CD14-positive monocyte (primary cell): Measurements from ENCODE around the gene SLC38A3. TPM values are rescaled to one million over a fixed set of nuclear protein-coding genes. Genes with fewer than 3 reads are reported as not detected.

Experiments
- DNase-seq, 3 donors: peaks; one replicate each; pipeline ENCODE4 v3.0.0-alpha.2; 2011 to 2022
- H2AFZ ChIP-seq: 2 replicates; pipeline ENCODE4 v1.6.0; 2012; ENCODE audit warnings: mild to moderate bottlenecking, low read depth, low read length, inconsistent platforms; ENCODE audit not compliant: insufficient read depth, poor library complexity, severe bottlenecking
- H3K27ac ChIP-seq, 2 donors: 1 replicate in 1 of 2; 2 replicates in 1 of 2; pipeline ENCODE4 v1.5.1; 2012 to 2013; ENCODE audit warnings: low read length in 2 of 2, control low read depth in 1 of 2, inconsistent platforms in 1 of 2, low read depth in 1 of 2, mild to moderate bottlenecking in 1 of 2
- H3K27me3 ChIP-seq, 2 donors: one replicate each; pipeline versions ENCODE4 v1.6.0 to v1.6.1; 2011 to 2013; ENCODE audit warnings: low read length in 2 of 2; ENCODE audit not compliant: control insufficient read depth in 2 of 2, insufficient read depth in 2 of 2
- H3K36me3 ChIP-seq, 2 donors: replicated peaks in 1 of 2; 1 replicate in 1 of 2; 2 replicates in 1 of 2; pipeline versions ENCODE4 v1.5.1 to v1.6.1; 2012 to 2013; ENCODE audit warnings: low read length in 2 of 2, control low read depth in 1 of 2, inconsistent platforms in 1 of 2, mild to moderate bottlenecking in 1 of 2; ENCODE audit not compliant: insufficient read depth in 2 of 2, control insufficient read depth in 1 of 2
- H3K4me1 ChIP-seq, 2 donors: 1 replicate in 1 of 2; 2 replicates in 1 of 2; pipeline versions ENCODE4 v1.5.1 to v1.6.1; 2012 to 2013; ENCODE audit warnings: low read length in 2 of 2, control low read depth in 1 of 2, inconsistent platforms in 1 of 2, mild to moderate bottlenecking in 1 of 2, moderate library complexity in 1 of 2; ENCODE audit not compliant: insufficient read depth in 2 of 2, control insufficient read depth in 1 of 2
- H3K4me2 ChIP-seq: replicated peaks from 2 replicates; pipeline ENCODE3; 2012; ENCODE audit warnings: low read length, moderate library complexity, mild to moderate bottlenecking; ENCODE audit not compliant: poor library complexity, severe bottlenecking; ENCODE audit errors: extremely low read depth
- H3K4me3 ChIP-seq, 3 experiments: fragments of 200-600 bp in 1 of 3; sonication (generic) in 1 of 3; replicated peaks in 1 of 3; 1 replicate in 2 of 3; 2 replicates in 1 of 3; pipeline ENCODE4 v1.5.1; 2011 to 2013; ENCODE audit warnings: low read length in 3 of 3, mild to moderate bottlenecking in 3 of 3, control low read depth in 2 of 3, low read depth in 2 of 3, inconsistent platforms in 1 of 3, moderate library complexity in 1 of 3
- H3K79me2 ChIP-seq: 2 replicates; pipeline ENCODE4 v1.6.0; 2012; ENCODE audit warnings: mild to moderate bottlenecking, control low read depth, inconsistent platforms, low read length, moderate library complexity; ENCODE audit not compliant: insufficient read depth
- H3K9ac ChIP-seq: 2 replicates; pipeline ENCODE4 v1.6.0; 2017; ENCODE audit warnings: low read length, mild to moderate bottlenecking; ENCODE audit not compliant: insufficient read depth, poor library complexity, severe bottlenecking
- H3K9me3 ChIP-seq, 2 donors: replicated peaks in 1 of 2; 1 replicate in 1 of 2; 2 replicates in 1 of 2; pipeline versions ENCODE4 v1.5.1 to v1.6.1; 2012 to 2013; ENCODE audit warnings: low read length in 2 of 2, control low read depth in 1 of 2; ENCODE audit not compliant: control insufficient read depth in 1 of 2, insufficient read depth in 1 of 2
- H4K20me1 ChIP-seq: 2 replicates; pipeline ENCODE4 v1.6.0; 2012; ENCODE audit warnings: mild to moderate bottlenecking, low read length, control low read depth, moderate library complexity; ENCODE audit not compliant: insufficient read depth
- H3K27ac Mint-ChIP-seq, 7 donors: one replicate each; pipeline ENCODE4 v1.8.0; 2020; ENCODE audit warnings: mild to moderate bottlenecking in 7 of 7, mixed read lengths in 7 of 7, moderate library complexity in 6 of 7, inconsistent platforms in 2 of 7
- H3K27me3 Mint-ChIP-seq, 3 donors: one replicate each; pipeline ENCODE4 v1.8.0; 2021 to 2022; ENCODE audit warnings: low read depth in 3 of 3, mild to moderate bottlenecking in 3 of 3, mixed read lengths in 3 of 3, moderate library complexity in 3 of 3, inconsistent platforms in 1 of 3
- H3K36me3 Mint-ChIP-seq, 2 donors: one replicate each; pipeline ENCODE4 v1.8.0; 2020; ENCODE audit warnings: mixed read lengths in 2 of 2, inconsistent platforms in 1 of 2, mild to moderate bottlenecking in 1 of 2
- H3K4me1 Mint-ChIP-seq: one replicate; pipeline ENCODE4 v1.8.0; 2020; ENCODE audit warnings: mild to moderate bottlenecking, mixed read lengths
- H3K4me3 Mint-ChIP-seq, 2 donors: one replicate each; pipeline ENCODE4 v1.8.0; 2020; ENCODE audit warnings: mild to moderate bottlenecking in 2 of 2, mixed read lengths in 2 of 2, moderate library complexity in 1 of 2
- H3K9me3 Mint-ChIP-seq, 7 donors: one replicate each; pipeline ENCODE4 v1.8.0; 2020 to 2022; ENCODE audit warnings: mixed read lengths in 7 of 7, mild to moderate bottlenecking in 6 of 7, moderate library complexity in 6 of 7, inconsistent platforms in 2 of 7
- WGBS: methylation state at CpG from one replicate; pipeline ENCODE4 v1.1.5; 2013; ENCODE audit warnings: missing lambda C conversion rate; ENCODE audit not compliant: insufficient coverage; 5-methylcytosine and 5-hydroxymethylcytosine counted together
- intact Hi-C, 2 donors: fragments of 100-400 bp; cut with micrococcal nuclease; formaldehyde crosslinking; loops; one replicate each; pipeline versions ENCODE4 v1.15.0 to v1.15.1; 2023
- polyA plus RNA-seq, 3 donors: library from polyadenylated mRNA; depleted of rRNA in 1 of 3; unstranded in 2 of 3; stranded (reverse) in 1 of 3; fragments of 300-500 nt in 2 of 3; fragments of >200 nt in 1 of 3; fragmentation: Illumina TruSeq in 2 of 3; gene quantifications; 1 replicate in 2 of 3; 2 replicates in 1 of 3; pipeline ENCODE4 v1.2.3, GENCODE V29; 2012 to 2021
- TF ChIP-seq, protein P1 (sequence below): fragments of 200-600 bp; IDR thresholded peaks from one replicate; pipeline ENCODE4 v1.8.0; 2022; ENCODE audit warnings: antibody characterized with exemption, mild to moderate bottlenecking

The SLC38A3 gene
- polyA plus RNA-seq, 3 donors, result not detected

DNA sequence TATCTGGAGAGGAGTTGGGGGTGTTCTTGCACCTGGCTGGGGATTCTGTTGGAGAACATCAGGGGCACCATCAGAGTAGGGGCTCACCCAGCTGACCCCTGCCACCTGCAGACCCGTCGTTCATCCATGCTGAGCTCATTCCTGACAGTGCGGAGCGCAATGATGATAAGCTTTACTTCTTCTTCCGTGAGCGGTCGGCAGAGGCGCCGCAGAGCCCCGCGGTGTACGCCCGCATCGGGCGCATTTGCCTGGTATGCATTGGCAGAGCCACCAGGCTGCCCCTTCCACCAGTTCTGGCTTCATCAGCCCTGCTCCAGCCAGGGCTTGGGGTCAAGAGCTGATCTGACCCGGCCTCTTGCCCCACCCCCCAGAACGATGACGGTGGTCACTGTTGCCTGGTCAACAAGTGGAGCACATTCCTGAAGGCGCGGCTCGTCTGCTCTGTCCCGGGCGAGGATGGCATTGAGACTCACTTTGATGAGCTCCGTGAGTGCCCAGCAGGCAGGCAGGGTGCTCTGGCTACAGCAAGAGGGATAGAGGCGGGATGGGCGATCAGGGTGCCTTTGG is 22.5 kb upstream of the SLC38A3 start:
- no peak overlapping the region for H3K27ac ChIP-seq
- H3K27me3 Mint-ChIP-seq, result peaks cover 1 to 10% (median 4%) of the 10 kb centered on the region in 3 donors
- intact Hi-C loops, result loop anchor here in 1 of 2 donors (5.0 kb wide), 1 partner anchor 35 kb away; no protein-coding TSS in a partner anchor
- no peaks in the 10 kb centered on the region for H3K4me1 Mint-ChIP-seq
- no peaks in the 10 kb centered on the region for H3K27me3 ChIP-seq
- H3K27ac Mint-ChIP-seq, result no peak overlapping the region
- TF ChIP-seq, protein P1, sequence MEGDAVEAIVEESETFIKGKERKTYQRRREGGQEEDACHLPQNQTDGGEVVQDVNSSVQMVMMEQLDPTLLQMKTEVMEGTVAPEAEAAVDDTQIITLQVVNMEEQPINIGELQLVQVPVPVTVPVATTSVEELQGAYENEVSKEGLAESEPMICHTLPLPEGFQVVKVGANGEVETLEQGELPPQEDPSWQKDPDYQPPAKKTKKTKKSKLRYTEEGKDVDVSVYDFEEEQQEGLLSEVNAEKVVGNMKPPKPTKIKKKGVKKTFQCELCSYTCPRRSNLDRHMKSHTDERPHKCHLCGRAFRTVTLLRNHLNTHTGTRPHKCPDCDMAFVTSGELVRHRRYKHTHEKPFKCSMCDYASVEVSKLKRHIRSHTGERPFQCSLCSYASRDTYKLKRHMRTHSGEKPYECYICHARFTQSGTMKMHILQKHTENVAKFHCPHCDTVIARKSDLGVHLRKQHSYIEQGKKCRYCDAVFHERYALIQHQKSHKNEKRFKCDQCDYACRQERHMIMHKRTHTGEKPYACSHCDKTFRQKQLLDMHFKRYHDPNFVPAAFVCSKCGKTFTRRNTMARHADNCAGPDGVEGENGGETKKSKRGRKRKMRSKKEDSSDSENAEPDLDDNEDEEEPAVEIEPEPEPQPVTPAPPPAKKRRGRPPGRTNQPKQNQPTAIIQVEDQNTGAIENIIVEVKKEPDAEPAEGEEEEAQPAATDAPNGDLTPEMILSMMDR, result no peak
- WGBS, result 99% methylated on average over 24 of the region's 26 CpGs
- no peaks in the 10 kb centered on the region for H3K36me3 ChIP-seq
- H2AFZ ChIP-seq, result no peak overlapping the region
- no peaks in the 10 kb centered on the region for H3K4me1 ChIP-seq
- no peak overlapping the region for H3K4me2 ChIP-seq
- H3K9ac ChIP-seq, result no peak overlapping the region
- no peaks in the 10 kb centered on the region for H3K36me3 Mint-ChIP-seq
- H3K9me3 ChIP-seq, result no peaks in the 10 kb centered on the region
- H3K79me2 ChIP-seq, result no peaks in the 10 kb centered on the region
- H3K4me3 ChIP-seq, result no peak overlapping the region
- no peak overlapping the region for H3K4me3 Mint-ChIP-seq
- no peak for DNase-seq
- peaks cover 0 to 1% (median 0%) of the 10 kb centered on the region in 7 donors for H3K9me3 Mint-ChIP-seq
- H4K20me1 ChIP-seq, result no peaks in the 10 kb centered on the region

DNA sequence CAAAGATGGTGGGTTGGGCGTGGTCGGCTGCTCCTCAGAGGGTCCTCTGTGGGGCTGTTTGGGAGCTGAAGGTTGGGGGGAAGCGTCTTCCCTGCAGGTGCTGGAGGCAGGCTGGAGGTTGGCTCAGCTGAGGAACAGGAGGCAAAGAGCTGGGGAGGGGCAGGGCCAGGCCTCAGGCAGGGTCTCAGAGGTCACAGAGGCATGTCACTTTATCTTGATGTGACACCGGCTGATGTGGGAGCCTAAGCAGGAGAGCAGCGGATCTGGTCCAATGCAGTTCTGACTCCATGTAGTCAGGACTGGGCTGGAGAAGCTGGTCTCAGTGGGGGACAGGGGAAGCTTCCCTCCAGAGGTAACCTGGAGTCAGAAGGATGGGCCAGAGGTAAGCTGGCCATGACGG is 21.3 kb upstream of the SLC38A3 start:
- H3K4me1 ChIP-seq, result no peaks in the 10 kb centered on the region

More for the DNA sequence above, 21.3 kb upstream of the SLC38A3 start:
- 94% methylated on average over 6 of the region's 6 CpGs for WGBS
- Histone ChIP-seq H3K4me3 (no peak overlapping the region), H3K9me3 (no peaks in the 10 kb centered on the region), H3K79me2 (no peaks in the 10 kb centered on the region), H3K9ac (no peak overlapping the region), H4K20me1 (no peaks in the 10 kb centered on the region), H3K36me3 (no peaks in the 10 kb centered on the region), H3K27me3 (no peaks in the 10 kb centered on the region), H3K4me2 (no peak overlapping the region), H3K27ac (no peak overlapping the region), H2AFZ (no peak overlapping the region)
- Mint-ChIP-seq H3K27me3 (peaks cover 1 to 5% (median 4%) of the 10 kb centered on the region in 3 donors), H3K9me3 (peaks cover 0 to 1% (median 0%) of the 10 kb centered on the region in 7 donors), H3K27ac (no peak overlapping the region), H3K4me1 (no peaks in the 10 kb centered on the region), H3K4me3 (no peak overlapping the region), H3K36me3 (no peaks in the 10 kb centered on the region)
- intact Hi-C loops, result loop anchor here in 1 of 2 donors (5.0 kb wide), 1 partner anchor 36 kb away; no protein-coding TSS in a partner anchor
- DNase-seq, result no peak
- TF ChIP-seq, protein P1, result no peak
